Erythroblast (primary cell): ENCODE measurements around the gene ULK4.
"Not testable (repeated sequence)": the region's sequence is repeated elsewhere in the genome, so short reads cannot be mapped to it uniquely, and the experiment has no call there.

Experiments
- GATA1 ChIP-seq: IDR thresholded peaks from 2 replicates; pipeline ENCODE4 v1.6.1; 2011; ENCODE audit warnings: low read depth, mild to moderate bottlenecking, control low read depth, low read length, moderate library complexity
- POLR2A ChIP-seq: IDR thresholded peaks from 2 replicates; pipeline ENCODE4 v1.6.1; 2011; ENCODE audit warnings: mild to moderate bottlenecking, low read length

GRCh38 chr3:41675102-41675501, 286.8 kb downstream of the ULK4 start:
- TF ChIP-seq POLR2A, GATA1: not testable (repeated sequence)
